Hepatocyte (in vitro differentiated cells): ENCODE data around the gene DBN1.

ENCODE experiments used
- EZH2 ChIP-seq: fragments of 200-600 bp; sonication (generic); IDR thresholded peaks from 2 replicates; pipeline ENCODE4 v1.6.1; 2016; ENCODE audit warnings: antibody characterized with exemption, mild to moderate bottlenecking, borderline replicate concordance
- EZH2phosphoT487 ChIP-seq: fragments of 200-600 bp; sonication (generic); IDR thresholded peaks from one replicate; pipeline ENCODE4 v1.6.1; 2018; ENCODE audit warnings: antibody characterized with exemption, mild to moderate bottlenecking, low read depth, moderate library complexity; ENCODE audit not compliant: unreplicated experiment, severe bottlenecking
- TF ChIP-seq, protein P1 (sequence below): fragments of 200-600 bp; sonication (generic); IDR thresholded peaks from 2 replicates; pipeline ENCODE4 v1.5.1; 2016; ENCODE audit warnings: antibody characterized with exemption, mild to moderate bottlenecking; ENCODE audit not compliant: poor library complexity

DNA sequence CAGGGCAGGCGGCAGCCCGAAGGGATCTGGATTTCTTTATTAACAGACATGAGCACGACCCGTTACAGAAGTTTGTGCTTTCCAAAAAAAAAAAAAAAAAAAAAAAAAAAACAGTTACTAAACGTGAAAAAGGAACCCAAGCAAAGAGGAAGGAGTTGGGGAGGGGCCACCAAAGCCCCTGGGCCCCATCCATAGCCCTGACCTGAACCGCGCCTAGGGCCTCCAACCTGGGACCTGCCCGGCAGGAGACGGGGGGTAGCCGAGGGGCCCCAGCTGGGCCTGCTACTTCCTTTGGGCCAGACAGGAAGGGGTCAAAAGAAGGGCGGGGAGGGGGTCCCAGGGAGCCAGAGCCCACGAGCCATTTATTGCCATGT is 16.9 kb downstream of the DBN1 start:
- TF ChIP-seq, protein P1, sequence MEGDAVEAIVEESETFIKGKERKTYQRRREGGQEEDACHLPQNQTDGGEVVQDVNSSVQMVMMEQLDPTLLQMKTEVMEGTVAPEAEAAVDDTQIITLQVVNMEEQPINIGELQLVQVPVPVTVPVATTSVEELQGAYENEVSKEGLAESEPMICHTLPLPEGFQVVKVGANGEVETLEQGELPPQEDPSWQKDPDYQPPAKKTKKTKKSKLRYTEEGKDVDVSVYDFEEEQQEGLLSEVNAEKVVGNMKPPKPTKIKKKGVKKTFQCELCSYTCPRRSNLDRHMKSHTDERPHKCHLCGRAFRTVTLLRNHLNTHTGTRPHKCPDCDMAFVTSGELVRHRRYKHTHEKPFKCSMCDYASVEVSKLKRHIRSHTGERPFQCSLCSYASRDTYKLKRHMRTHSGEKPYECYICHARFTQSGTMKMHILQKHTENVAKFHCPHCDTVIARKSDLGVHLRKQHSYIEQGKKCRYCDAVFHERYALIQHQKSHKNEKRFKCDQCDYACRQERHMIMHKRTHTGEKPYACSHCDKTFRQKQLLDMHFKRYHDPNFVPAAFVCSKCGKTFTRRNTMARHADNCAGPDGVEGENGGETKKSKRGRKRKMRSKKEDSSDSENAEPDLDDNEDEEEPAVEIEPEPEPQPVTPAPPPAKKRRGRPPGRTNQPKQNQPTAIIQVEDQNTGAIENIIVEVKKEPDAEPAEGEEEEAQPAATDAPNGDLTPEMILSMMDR: no peak
- TF ChIP-seq EZH2: no peak
- TF ChIP-seq EZH2phosphoT487: no peak
